Fibroblast of skin of scalp (primary cell): Measurements from ENCODE around the gene DRG2.

Experiments
- DNase-seq: peaks from one replicate; pipeline ENCODE4 v3.0.0-alpha.2; 2013

DRG2 gene

GRCh38 chr17:18144855-18145254 lies 57.1 kb downstream of the DRG2 start:
- DNase-seq, result no peak

- DNase-seq, result no peak
Measured at GRCh38 chr17:18145811-18146210, 58.1 kb downstream of the DRG2 start.

- no peak for DNase-seq
Measured at GRCh38 chr17:18146259-18146658, 58.5 kb downstream of the DRG2 start.

GRCh38 chr17:18146980-18147379 lies 59.2 kb downstream of the DRG2 start:
- no peak for DNase-seq

- DNase-seq, result no peak
Measured at GRCh38 chr17:18148586-18148985, 60.8 kb downstream of the DRG2 start.

- DNase-seq, result no peak
Measured at GRCh38 chr17:18151290-18151689, 63.5 kb downstream of the DRG2 start.

GRCh38 chr17:18155179-18155578 lies 67.4 kb downstream of the DRG2 start:
- DNase-seq, result no peak

GRCh38 chr17:18156171-18156975 lies 68.6 kb downstream of the DRG2 start:
- DNase-seq, result no peak

- no peak for DNase-seq
Measured at GRCh38 chr17:18156976-18157280, 69.2 kb downstream of the DRG2 start.
